Neural crest cell (in vitro differentiated cells): ENCODE measurements around the gene ZNF292. TPM values are rescaled to one million over a fixed set of nuclear protein-coding genes. Genes with fewer than 3 reads are reported as not detected.

Experiments used
- DNase-seq: peaks from one replicate; pipeline ENCODE4 v3.0.0; 2021; ENCODE audit warnings: low read depth, mixed read lengths, low spot score
- H3K27ac Mint-ChIP-seq: one replicate; pipeline ENCODE4 v1.8.0; 2021; ENCODE audit warnings: mild to moderate bottlenecking, mixed read lengths; ENCODE audit not compliant: unreplicated experiment
- H3K27me3 Mint-ChIP-seq: 2 replicates; pipeline ENCODE4 v1.8.0; 2021; ENCODE audit warnings: low read depth, mild to moderate bottlenecking, mixed read lengths
- H3K36me3 Mint-ChIP-seq: 2 replicates; pipeline ENCODE4 v1.8.0; 2021; ENCODE audit warnings: low read depth, mild to moderate bottlenecking, mixed read lengths
- H3K4me1 Mint-ChIP-seq: 2 replicates; pipeline ENCODE4 v1.8.0; 2021; ENCODE audit warnings: mixed read lengths
- H3K4me3 Mint-ChIP-seq: one replicate; pipeline ENCODE4 v1.8.0; 2021; ENCODE audit warnings: mild to moderate bottlenecking, mixed read lengths
- H3K9me3 Mint-ChIP-seq: 2 replicates; pipeline ENCODE4 v1.8.0; 2021; ENCODE audit warnings: mixed read lengths
- CTCF ChIP-seq: fragments of 200-600 bp; sonication (generic); conservative IDR thresholded peaks from 2 replicates; pipeline ENCODE4 v1.5.0; 2021; ENCODE audit warnings: antibody characterized with exemption, mild to moderate bottlenecking
- total RNA-seq: library from RNA; stranded (reverse); gene quantifications from 2 replicates; pipeline ENCODE4 v1.2.1, GENCODE V29; 2021

The ZNF292 gene
- total RNA-seq, 1 donor from 2014 or later: 55.2 TPM

DNA sequence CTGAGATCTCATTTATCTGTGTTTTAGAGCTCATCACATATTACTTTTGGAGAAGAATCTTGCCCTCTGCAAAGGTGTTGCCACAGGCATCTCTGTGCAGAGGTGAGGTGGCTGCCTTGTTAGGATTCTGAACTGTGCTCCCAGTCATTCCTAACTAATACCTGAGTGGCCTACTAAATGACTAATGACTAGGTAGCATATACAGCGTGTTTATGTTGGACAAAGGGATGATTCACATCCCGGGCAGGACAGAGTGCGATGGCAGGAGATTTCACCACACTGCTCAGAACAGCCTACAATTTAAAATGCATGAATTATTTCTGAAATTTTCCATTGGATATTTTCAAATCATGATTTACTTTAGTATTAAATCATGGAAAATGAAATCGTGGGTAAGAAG lies 37.3 kb upstream of the ZNF292 start:
- H3K4me3 Mint-ChIP-seq: no peak overlapping the region
- H3K9me3 Mint-ChIP-seq: peaks cover 10% of the 10 kb centered on the region
- peaks cover 7% of the 10 kb centered on the region for H3K27me3 Mint-ChIP-seq
- TF ChIP-seq CTCF: no peak
- no peak overlapping the region for H3K27ac Mint-ChIP-seq
- H3K4me1 Mint-ChIP-seq: no peaks in the 10 kb centered on the region
- no peaks in the 10 kb centered on the region for H3K36me3 Mint-ChIP-seq
- no peak for DNase-seq

DNA sequence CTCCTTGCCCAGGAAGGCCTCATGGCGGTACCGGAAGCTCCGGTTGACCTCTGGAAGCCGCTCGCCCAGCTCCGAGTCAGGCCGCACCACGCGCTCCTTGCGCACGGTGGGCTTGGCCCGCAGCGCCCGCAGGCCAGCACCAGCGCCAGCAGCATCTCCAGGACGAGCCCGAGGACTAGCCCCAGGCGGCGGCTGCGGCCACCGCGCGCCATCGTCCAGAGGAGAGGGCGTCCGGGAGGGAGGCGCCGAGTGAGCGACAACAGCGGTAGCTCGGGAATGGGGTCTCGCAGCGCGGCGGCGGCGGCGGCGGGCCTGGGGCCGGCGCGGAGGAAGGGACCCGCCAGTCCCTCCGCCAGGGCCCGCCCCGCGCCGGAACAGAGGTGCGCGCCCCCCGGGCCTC lies 32.9 kb upstream of the ZNF292 start:
- no peak overlapping the region for H3K4me3 Mint-ChIP-seq

DNA sequence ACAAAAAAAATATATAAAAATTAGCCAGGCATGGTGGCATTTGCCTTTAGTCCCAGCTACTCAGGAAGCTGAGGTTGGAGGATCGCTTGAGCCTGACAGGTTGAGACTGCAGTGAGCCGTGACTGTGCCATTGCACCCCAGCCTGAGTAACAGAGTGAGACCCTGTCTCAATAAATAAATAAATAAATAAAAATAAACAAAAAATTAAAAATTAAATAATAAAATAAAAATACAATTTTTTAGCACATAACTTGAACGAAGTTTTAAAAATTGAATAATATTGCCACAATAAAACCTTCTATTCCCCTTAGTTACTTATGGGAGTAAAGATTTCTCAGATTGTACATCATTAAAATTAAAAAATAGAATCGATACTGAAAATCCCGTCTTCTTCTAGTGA lies 31.3 kb upstream of the ZNF292 start:
- no peak for TF ChIP-seq CTCF
- H3K36me3 Mint-ChIP-seq: no peaks in the 10 kb centered on the region
- H3K27me3 Mint-ChIP-seq: peaks cover 3% of the 10 kb centered on the region
- DNase-seq: no peak
- H3K9me3 Mint-ChIP-seq: peaks cover 10% of the 10 kb centered on the region
- H3K4me3 Mint-ChIP-seq: no peak overlapping the region
- H3K4me1 Mint-ChIP-seq: no peaks in the 10 kb centered on the region
- no peak overlapping the region for H3K27ac Mint-ChIP-seq

More for the DNA sequence above, 32.9 kb upstream of the ZNF292 start:
- peaks cover 10% of the 10 kb centered on the region for H3K9me3 Mint-ChIP-seq
- TF ChIP-seq CTCF: no peak
- H3K27ac Mint-ChIP-seq: no peak overlapping the region
- DNase-seq: no peak
- H3K4me1 Mint-ChIP-seq: no peaks in the 10 kb centered on the region
- no peaks in the 10 kb centered on the region for H3K36me3 Mint-ChIP-seq
- H3K27me3 Mint-ChIP-seq: peaks cover 3% of the 10 kb centered on the region

- Mint-ChIP-seq H3K4me3 (no peak overlapping the region), H3K27me3 (peaks cover 3% of the 10 kb centered on the region), H3K36me3 (no peaks in the 10 kb centered on the region), H3K27ac (no peak overlapping the region), H3K4me1 (no peaks in the 10 kb centered on the region), H3K9me3 (peaks cover 12% of the 10 kb centered on the region)
- no peak for TF ChIP-seq CTCF
- no peak for DNase-seq
Measured at GRCh38 chr6:87126501-87126900, 28.9 kb upstream of the ZNF292 start.

- TF ChIP-seq CTCF: no peak
- peaks cover 3% of the 10 kb centered on the region for H3K27me3 Mint-ChIP-seq
- no peaks in the 10 kb centered on the region for H3K36me3 Mint-ChIP-seq
- no peaks in the 10 kb centered on the region for H3K4me1 Mint-ChIP-seq
- H3K4me3 Mint-ChIP-seq: no peak overlapping the region
- peaks cover 4% of the 10 kb centered on the region for H3K9me3 Mint-ChIP-seq
- DNase-seq: no peak
- no peak overlapping the region for H3K27ac Mint-ChIP-seq
Measured at GRCh38 chr6:87127737-87128136, 27.6 kb upstream of the ZNF292 start.

DNA sequence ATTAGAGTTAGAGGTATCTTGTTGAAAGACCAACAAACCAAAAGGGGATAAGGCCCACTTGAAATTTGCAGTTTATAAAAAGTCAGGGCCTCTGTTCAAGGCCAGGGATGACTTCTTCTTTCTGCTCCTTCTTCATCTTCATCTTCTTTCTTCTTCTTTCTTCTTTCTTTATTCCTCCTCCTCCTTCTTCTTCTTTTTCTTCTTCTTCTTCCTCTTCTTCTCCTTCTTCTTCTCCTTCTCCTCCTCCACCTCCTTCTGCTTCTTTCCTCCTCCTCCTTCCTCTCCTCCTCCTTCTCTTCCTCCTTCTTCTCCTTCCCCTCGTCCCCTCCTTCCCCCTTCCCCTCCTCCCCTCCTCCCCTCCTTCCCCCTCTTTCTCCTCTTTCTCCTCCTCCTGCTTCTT lies 18.4 kb upstream of the ZNF292 start:
- no peak for TF ChIP-seq CTCF
- no peaks in the 10 kb centered on the region for H3K4me1 Mint-ChIP-seq
- no peak overlapping the region for H3K27ac Mint-ChIP-seq
- no peak for DNase-seq
- no peak overlapping the region for H3K4me3 Mint-ChIP-seq
- peaks cover 5% of the 10 kb centered on the region for H3K36me3 Mint-ChIP-seq
- peaks cover 24% of the 10 kb centered on the region for H3K27me3 Mint-ChIP-seq
- peaks cover 11% of the 10 kb centered on the region for H3K9me3 Mint-ChIP-seq
